ENCODE measurements around the gene TAS2R43. TPM values are rescaled to one million over a fixed set of nuclear protein-coding genes. Genes with fewer than 3 reads are reported as not detected.
"Not testable (repeated sequence)": the region's sequence is repeated elsewhere in the genome, so short reads cannot be mapped to it uniquely, and the experiment has no call there.

The TAS2R43 gene
- total RNA-seq, 1 donor from 2014 or later: 0.47 TPM

DNA sequence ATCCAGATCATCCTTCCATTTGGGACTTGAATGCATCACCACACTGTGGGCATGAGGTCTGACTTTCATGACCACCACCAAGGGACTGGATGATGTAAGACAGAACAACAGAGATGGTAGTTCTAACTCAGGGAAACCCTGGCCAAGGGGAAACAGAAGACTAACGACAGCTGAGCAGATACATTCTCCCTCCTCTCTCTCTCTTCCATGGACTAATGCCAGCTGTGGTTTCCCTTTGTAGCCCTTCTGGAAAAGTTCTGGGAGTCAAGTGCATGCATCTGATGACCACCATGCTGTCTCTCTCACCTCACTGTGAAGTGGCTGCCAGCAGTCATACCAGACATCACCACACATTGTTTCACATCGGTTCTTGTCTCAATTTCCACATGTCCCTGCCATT, 38.9 kb upstream of the TAS2R43 start:
- DNase-seq (ENCODE audit: low read depth, low spot score): no peak
- peaks cover 14% of the 10 kb centered on the region for H3K36me3 Mint-ChIP-seq (ENCODE audit: low read depth)
- TF ChIP-seq CTCF (conservative IDR thresholded peaks at IDR 0.05): no peak
- peaks cover 12% of the 10 kb centered on the region for H3K4me1 Mint-ChIP-seq
- no peak overlapping the region for H3K4me3 Mint-ChIP-seq
- no peaks in the 10 kb centered on the region for H3K27me3 Mint-ChIP-seq (ENCODE audit: low read depth)
- peaks cover 5% of the 10 kb centered on the region for H3K9me3 Mint-ChIP-seq
- peak overlapping the region; percentile 82 for H3K27ac Mint-ChIP-seq (ENCODE audit: unreplicated experiment)

- no peak for DNase-seq (ENCODE audit: low read depth, low spot score)
- no peak overlapping the region for H3K4me3 Mint-ChIP-seq
- H3K27me3 Mint-ChIP-seq (ENCODE audit: low read depth): no peaks in the 10 kb centered on the region
- peaks cover 12% of the 10 kb centered on the region for H3K4me1 Mint-ChIP-seq
- H3K36me3 Mint-ChIP-seq (ENCODE audit: low read depth): peaks cover 15% of the 10 kb centered on the region
- H3K9me3 Mint-ChIP-seq: peaks cover 5% of the 10 kb centered on the region
- no peak overlapping the region for H3K27ac Mint-ChIP-seq (ENCODE audit: unreplicated experiment)
- TF ChIP-seq CTCF (conservative IDR thresholded peaks at IDR 0.05): no peak
Observed at GRCh38 chr12:11130382-11130781, 38.3 kb upstream of the TAS2R43 start.

- H3K4me1 Mint-ChIP-seq; H3K27me3 Mint-ChIP-seq (ENCODE audit: low read depth); H3K27ac Mint-ChIP-seq (ENCODE audit: unreplicated experiment); DNase-seq (ENCODE audit: low read depth, low spot score); H3K4me3 Mint-ChIP-seq: not testable (repeated sequence)
- Mint-ChIP-seq H3K36me3 (ENCODE audit: low read depth) (peaks cover 94% of the 10 kb centered on the region), H3K9me3 (peaks cover 47% of the 10 kb centered on the region)
Observed at GRCh38 chr12:11114130-11114529, 22.0 kb upstream of the TAS2R43 start.

DNA sequence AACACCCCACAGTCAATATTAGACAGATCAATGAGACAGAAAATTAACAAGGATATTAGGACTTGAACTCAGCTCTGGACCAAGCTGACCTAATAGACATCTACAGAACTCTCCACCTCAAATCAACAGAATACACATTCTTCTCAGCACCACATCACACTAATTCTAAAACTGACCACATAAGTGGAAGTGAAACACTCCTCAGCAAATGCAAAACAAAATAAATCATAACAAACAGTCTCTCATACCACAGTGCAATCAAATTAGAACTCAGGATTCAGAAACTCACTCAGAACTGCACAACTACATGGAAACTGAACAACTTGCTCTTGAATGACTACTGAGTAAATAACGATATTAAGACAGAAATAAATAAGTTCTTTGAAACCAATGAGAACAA, 19.1 kb upstream of the TAS2R43 start:
- H3K27ac Mint-ChIP-seq (ENCODE audit: unreplicated experiment); H3K4me1 Mint-ChIP-seq; DNase-seq (ENCODE audit: low read depth, low spot score); H3K4me3 Mint-ChIP-seq; H3K27me3 Mint-ChIP-seq (ENCODE audit: low read depth): not testable (repeated sequence)
- H3K36me3 Mint-ChIP-seq (ENCODE audit: low read depth): peaks cover 91% of the 10 kb centered on the region
- peaks cover 34% of the 10 kb centered on the region for H3K9me3 Mint-ChIP-seq

- DNase-seq (ENCODE audit: low read depth, low spot score): no peak
- H3K4me3 Mint-ChIP-seq: no peak overlapping the region
Observed at GRCh38 chr12:11108862-11109261, 16.7 kb upstream of the TAS2R43 start.

GRCh38 chr12:11107719-11108118, 15.6 kb upstream of the TAS2R43 start:
- Mint-ChIP-seq H3K36me3 (ENCODE audit: low read depth) (peaks cover 73% of the 10 kb centered on the region), H3K4me3 (no peak overlapping the region), H3K27me3 (ENCODE audit: low read depth) (no peaks in the 10 kb centered on the region), H3K27ac (ENCODE audit: unreplicated experiment) (no peak overlapping the region), H3K9me3 (peaks cover 22% of the 10 kb centered on the region), H3K4me1 (no peaks in the 10 kb centered on the region)
- TF ChIP-seq CTCF (conservative IDR thresholded peaks at IDR 0.05): no peak
- DNase-seq (ENCODE audit: low read depth, low spot score): no peak

More at GRCh38 chr12:11108862-11109261, 16.7 kb upstream of the TAS2R43 start:
- Mint-ChIP-seq H3K36me3 (ENCODE audit: low read depth) (peaks cover 75% of the 10 kb centered on the region), H3K27ac (ENCODE audit: unreplicated experiment) (no peak overlapping the region), H3K9me3 (peaks cover 26% of the 10 kb centered on the region), H3K27me3 (ENCODE audit: low read depth) (no peaks in the 10 kb centered on the region), H3K4me1 (no peaks in the 10 kb centered on the region)
- no peak for TF ChIP-seq CTCF (conservative IDR thresholded peaks at IDR 0.05)

DNA sequence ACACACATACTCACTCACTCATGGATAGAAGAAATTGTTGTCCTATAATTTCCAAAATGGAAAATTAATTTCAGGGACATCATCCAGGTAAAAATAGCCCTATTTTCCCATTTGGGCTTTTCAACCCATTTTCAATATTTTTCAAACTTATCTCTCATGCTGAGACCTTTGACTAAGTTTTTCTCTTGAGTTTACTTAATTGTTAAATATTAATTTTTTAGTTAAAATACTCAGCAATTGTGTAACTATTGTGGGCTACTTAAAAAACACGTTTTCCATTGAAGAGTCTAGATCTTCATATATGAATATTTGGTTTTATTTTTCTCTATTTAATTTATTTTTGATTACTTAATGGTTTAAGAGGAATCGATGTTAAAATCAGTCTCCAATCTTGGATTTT, 14.2 kb upstream of the TAS2R43 start:
- H3K36me3 Mint-ChIP-seq (ENCODE audit: low read depth): peaks cover 65% of the 10 kb centered on the region
- no peak overlapping the region for H3K4me3 Mint-ChIP-seq
- DNase-seq (ENCODE audit: low read depth, low spot score): no peak
- peaks cover 16% of the 10 kb centered on the region for H3K9me3 Mint-ChIP-seq
- no peak overlapping the region for H3K27ac Mint-ChIP-seq (ENCODE audit: unreplicated experiment)
- H3K27me3 Mint-ChIP-seq (ENCODE audit: low read depth): no peaks in the 10 kb centered on the region
- TF ChIP-seq CTCF (conservative IDR thresholded peaks at IDR 0.05): no peak
- H3K4me1 Mint-ChIP-seq: no peaks in the 10 kb centered on the region
